SK-N-SH (cell line): ENCODE results near the gene HLA-DOA.

ENCODE experiments used
- CTCF ChIP-seq: fragments of 200-600 bp; sonication (generic); IDR thresholded peaks from 2 replicates; pipeline ENCODE4 v1.6.1; 2017; ENCODE audit warnings: antibody characterized with exemption, mild to moderate bottlenecking, moderate library complexity
- EZH2phosphoT487 ChIP-seq: fragments of 200-600 bp; sonication (generic); IDR thresholded peaks from 2 replicates; pipeline ENCODE4 v1.6.1; 2017; ENCODE audit warnings: low read depth, mixed run types, mild to moderate bottlenecking, antibody characterized with exemption, moderate library complexity, borderline replicate concordance
- FOXM1 ChIP-seq: IDR thresholded peaks from 2 replicates; pipeline ENCODE4 v1.4.0; 2012; ENCODE audit warnings: low read depth, mild to moderate bottlenecking
- GABPA ChIP-seq: IDR thresholded peaks from 2 replicates; pipeline ENCODE4 v1.4.0; 2012; ENCODE audit warnings: low read depth, mild to moderate bottlenecking
- NFIC ChIP-seq: IDR thresholded peaks from 2 replicates; pipeline ENCODE4 v1.4.0; 2012; ENCODE audit warnings: borderline replicate concordance
- RXRA ChIP-seq: IDR thresholded peaks from 2 replicates; pipeline ENCODE4 v1.4.0; 2012; ENCODE audit warnings: low read depth, mild to moderate bottlenecking, borderline replicate concordance

DNA sequence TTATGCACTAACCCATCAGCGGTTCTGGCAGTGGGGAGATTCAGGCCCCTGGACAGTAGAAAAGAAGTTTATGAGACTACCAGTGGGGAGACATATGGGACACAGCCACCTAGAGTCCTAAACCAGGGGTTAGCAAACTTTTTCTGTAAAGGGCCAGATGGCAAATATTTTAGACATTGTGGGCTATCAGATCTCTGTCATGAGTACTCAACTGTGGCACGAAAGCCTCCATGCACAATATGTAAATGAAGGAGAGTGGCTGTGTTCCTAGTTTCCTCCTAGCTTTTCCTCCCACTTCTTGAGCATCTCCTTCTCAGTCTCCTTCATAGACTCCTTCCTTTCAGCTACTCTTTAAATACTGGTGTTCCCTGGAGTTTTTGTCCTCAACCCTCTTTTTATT, 53.2 kb downstream of the HLA-DOA start:
- TF ChIP-seq FOXM1 (no peak), GABPA (no peak), CTCF (no peak), EZH2phosphoT487 (no peak), NFIC (no peak), RXRA (no peak)
